ENCODE results near the gene IKZF2. TPM values are rescaled to one million over a fixed set of nuclear protein-coding genes. Genes with fewer than 3 reads are reported as not detected.
A peak's percentile ranks its signal among the peaks of the same experiment; 100 is the strongest.

IKZF2 gene
- total RNA-seq, 1 experiment from 2014 or later, result 5.2 TPM

DNA sequence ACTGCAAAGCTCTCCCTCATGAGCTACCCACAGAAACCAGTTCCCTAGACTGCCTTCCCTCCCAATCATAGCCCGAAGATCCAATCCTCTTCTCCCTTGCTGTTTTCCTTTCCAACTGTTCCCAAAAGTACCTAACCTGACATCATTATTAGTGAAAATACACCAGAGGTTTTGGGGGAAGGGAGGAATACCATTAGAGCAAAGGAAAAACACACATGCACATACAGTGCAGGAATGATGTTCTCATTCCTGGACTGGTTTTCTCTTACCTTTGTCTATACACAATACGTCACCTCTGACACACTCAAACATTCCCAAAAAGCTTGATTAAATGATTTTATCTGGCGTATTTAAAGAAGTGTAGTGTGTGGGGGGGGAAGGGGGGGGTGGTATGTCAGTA, 46.2 kb downstream of the IKZF2 start:
- Histone ChIP-seq H3K27ac (ENCODE audit: low read length) (no peak overlapping the region), H3K36me3 (ENCODE audit: low read depth, low read length) (no peaks in the 10 kb centered on the region), H3F3A (ENCODE audit: low read length, unreplicated experiment) (no peaks in the 10 kb centered on the region), H3K9me2 (replicated peaks; ENCODE audit: low read length) (no peaks in the 10 kb centered on the region), H3K79me2 (ENCODE audit: low read length) (no peaks in the 10 kb centered on the region), H3K9me3 (ENCODE audit: low read length) (no peaks in the 10 kb centered on the region), H2AFZ (ENCODE audit: low read length) (no peak overlapping the region), H3K4me1 (ENCODE audit: insufficient read depth, low read length) (peaks cover 17% of the 10 kb centered on the region), H4K20me1 (ENCODE audit: low read length) (no peaks in the 10 kb centered on the region), H3K4me3 (ENCODE audit: low read length) (no peak overlapping the region), H3K9ac (ENCODE audit: low read length) (no peak overlapping the region), H3K4me2 (ENCODE audit: low read length) (no peak overlapping the region), H3K27me3 (ENCODE audit: low read length) (no peaks in the 10 kb centered on the region)
- intact Hi-C loops (cut with micrococcal nuclease), result no loop called here
- ATAC-seq (no peak), DNase-seq (no peak)
- CTCF ChIA-PET, result no interaction called here
- TF ChIP-seq EZH2phosphoT487 (IDR thresholded peaks at IDR 0.05; ENCODE audit: borderline replicate concordance, low read length), result no peak
- TF ChIP-seq, protein P1, sequence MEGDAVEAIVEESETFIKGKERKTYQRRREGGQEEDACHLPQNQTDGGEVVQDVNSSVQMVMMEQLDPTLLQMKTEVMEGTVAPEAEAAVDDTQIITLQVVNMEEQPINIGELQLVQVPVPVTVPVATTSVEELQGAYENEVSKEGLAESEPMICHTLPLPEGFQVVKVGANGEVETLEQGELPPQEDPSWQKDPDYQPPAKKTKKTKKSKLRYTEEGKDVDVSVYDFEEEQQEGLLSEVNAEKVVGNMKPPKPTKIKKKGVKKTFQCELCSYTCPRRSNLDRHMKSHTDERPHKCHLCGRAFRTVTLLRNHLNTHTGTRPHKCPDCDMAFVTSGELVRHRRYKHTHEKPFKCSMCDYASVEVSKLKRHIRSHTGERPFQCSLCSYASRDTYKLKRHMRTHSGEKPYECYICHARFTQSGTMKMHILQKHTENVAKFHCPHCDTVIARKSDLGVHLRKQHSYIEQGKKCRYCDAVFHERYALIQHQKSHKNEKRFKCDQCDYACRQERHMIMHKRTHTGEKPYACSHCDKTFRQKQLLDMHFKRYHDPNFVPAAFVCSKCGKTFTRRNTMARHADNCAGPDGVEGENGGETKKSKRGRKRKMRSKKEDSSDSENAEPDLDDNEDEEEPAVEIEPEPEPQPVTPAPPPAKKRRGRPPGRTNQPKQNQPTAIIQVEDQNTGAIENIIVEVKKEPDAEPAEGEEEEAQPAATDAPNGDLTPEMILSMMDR (conservative IDR thresholded peaks at IDR 0.05; ENCODE audit: low read depth, low read length), result no peak
- no peak for TF ChIP-seq EZH2 (IDR thresholded peaks at IDR 0.05; ENCODE audit: low read length, unreplicated experiment)
- no TSS peak for BruUV-seq (replicated peaks)
- POLR2A ChIA-PET (ENCODE audit: unreplicated experiment), result no interaction called here

DNA sequence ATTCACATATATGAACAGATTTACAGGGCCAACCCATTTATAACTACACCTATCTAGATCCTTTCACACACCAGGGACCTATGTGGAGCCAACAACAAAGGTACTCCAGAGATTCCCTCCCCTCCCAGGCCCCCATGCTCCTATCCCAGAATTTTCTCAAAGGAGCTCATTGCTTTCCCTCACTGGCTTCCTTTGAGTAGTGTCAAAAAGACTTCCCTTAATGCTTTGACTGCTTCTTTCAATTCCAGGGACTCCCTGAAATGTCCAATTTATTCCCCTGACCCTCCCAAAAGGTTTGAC, 46.6 kb downstream of the IKZF2 start:
- H3K9me2 ChIP-seq (replicated peaks; ENCODE audit: low read length), result no peaks in the 10 kb centered on the region
- intact Hi-C loops (cut with micrococcal nuclease), result no loop called here
- ATAC-seq (no peak), DNase-seq (no peak)
- TF ChIP-seq EZH2phosphoT487 (IDR thresholded peaks at IDR 0.05; ENCODE audit: borderline replicate concordance, low read length) (no peak), EZH2 (IDR thresholded peaks at IDR 0.05; ENCODE audit: low read length, unreplicated experiment) (no peak)
- TF ChIP-seq, protein P1 (conservative IDR thresholded peaks at IDR 0.05; ENCODE audit: low read depth, low read length), result no peak
- H3K79me2 ChIP-seq (ENCODE audit: low read length), result no peaks in the 10 kb centered on the region
- no peaks in the 10 kb centered on the region for H3K36me3 ChIP-seq (ENCODE audit: low read depth, low read length)
- H3K4me3 ChIP-seq (ENCODE audit: low read length), result no peak overlapping the region
- no TSS peak for BruUV-seq (replicated peaks)
- CTCF ChIA-PET, result no interaction called here
- H3K27me3 ChIP-seq (ENCODE audit: low read length), result no peaks in the 10 kb centered on the region
- H3F3A ChIP-seq (ENCODE audit: low read length, unreplicated experiment), result no peaks in the 10 kb centered on the region
- no peaks in the 10 kb centered on the region for H3K9me3 ChIP-seq (ENCODE audit: low read length)
- H3K4me2 ChIP-seq (ENCODE audit: low read length), result no peak overlapping the region
- H3K4me1 ChIP-seq (ENCODE audit: insufficient read depth, low read length), result peaks cover 17% of the 10 kb centered on the region
- POLR2A ChIA-PET (ENCODE audit: unreplicated experiment), result no interaction called here
- H4K20me1 ChIP-seq (ENCODE audit: low read length), result no peaks in the 10 kb centered on the region
- H3K27ac ChIP-seq (ENCODE audit: low read length), result no peak overlapping the region
- no peak overlapping the region for H2AFZ ChIP-seq (ENCODE audit: low read length)
- no peak overlapping the region for H3K9ac ChIP-seq (ENCODE audit: low read length)

DNA sequence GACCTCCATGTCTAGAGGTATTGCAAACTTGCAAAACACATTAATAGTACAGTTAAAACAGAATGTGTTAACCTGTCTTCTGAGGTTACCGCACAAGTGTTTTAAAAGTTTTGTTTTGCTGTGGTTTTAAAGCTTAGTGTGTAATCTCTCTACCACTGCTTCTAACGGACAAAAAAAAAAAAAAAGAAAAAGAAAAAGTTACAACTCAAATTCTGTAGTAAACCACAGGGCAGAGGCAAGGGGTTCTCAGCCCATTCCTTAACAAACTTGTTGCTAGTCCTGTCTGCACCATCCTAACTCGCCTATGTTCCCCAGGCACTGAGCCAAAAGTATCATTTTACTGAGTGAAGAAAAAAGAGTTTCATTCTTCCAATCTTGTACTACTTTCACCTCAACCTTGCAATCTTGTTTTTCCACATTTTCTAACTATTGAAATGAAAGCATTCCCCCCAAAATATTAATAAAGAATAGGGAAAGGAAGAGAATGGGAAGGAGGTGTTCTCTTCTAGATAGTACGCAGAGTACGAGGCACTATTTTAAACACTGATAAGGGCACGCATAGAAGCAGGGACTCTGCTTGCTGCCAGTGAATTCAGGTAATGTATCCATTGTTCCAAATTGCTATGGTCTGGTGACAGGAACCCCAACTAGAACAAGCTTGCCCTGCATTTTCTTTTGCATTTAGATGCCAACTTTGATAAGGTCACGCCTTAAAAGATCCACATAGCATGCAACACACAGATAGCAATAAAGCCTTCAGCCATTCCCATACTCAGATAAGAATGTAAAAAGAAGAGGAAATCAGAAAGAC, 47.1 kb downstream of the IKZF2 start:
- H3K4me1 ChIP-seq (ENCODE audit: insufficient read depth, low read length), result peaks cover 17% of the 10 kb centered on the region
- DNase-seq (peak; percentile 48), ATAC-seq (peak; percentile 21; the same call in 1 of the 2 replicates)
- no peaks in the 10 kb centered on the region for H3F3A ChIP-seq (ENCODE audit: low read length, unreplicated experiment)
- BruUV-seq (replicated peaks), result no TSS peak
- TF ChIP-seq, protein P1 (conservative IDR thresholded peaks at IDR 0.05; ENCODE audit: low read depth, low read length), result no peak
- TF ChIP-seq EZH2 (IDR thresholded peaks at IDR 0.05; ENCODE audit: low read length, unreplicated experiment) (no peak), EZH2phosphoT487 (IDR thresholded peaks at IDR 0.05; ENCODE audit: borderline replicate concordance, low read length) (no peak)
- H3K4me2 ChIP-seq (ENCODE audit: low read length), result 0 out of 2 replicates have a peak overlapping the region, but pooled peaks have one; percentile 7
- no peak overlapping the region for H3K27ac ChIP-seq (ENCODE audit: low read length)
- CTCF ChIA-PET, result no interaction called here
- no peak overlapping the region for H3K9ac ChIP-seq (ENCODE audit: low read length)
- H3K4me3 ChIP-seq (ENCODE audit: low read length), result no peak overlapping the region
- intact Hi-C loops (cut with micrococcal nuclease), result no loop called here
- POLR2A ChIA-PET (ENCODE audit: unreplicated experiment), result no interaction called here
- H3K9me2 ChIP-seq (replicated peaks; ENCODE audit: low read length), result no peaks in the 10 kb centered on the region
- no peaks in the 10 kb centered on the region for H3K27me3 ChIP-seq (ENCODE audit: low read length)
- H3K36me3 ChIP-seq (ENCODE audit: low read depth, low read length), result no peaks in the 10 kb centered on the region
- no peaks in the 10 kb centered on the region for H4K20me1 ChIP-seq (ENCODE audit: low read length)
- H3K9me3 ChIP-seq (ENCODE audit: low read length), result no peaks in the 10 kb centered on the region
- H2AFZ ChIP-seq (ENCODE audit: low read length), result no peak overlapping the region
- no peaks in the 10 kb centered on the region for H3K79me2 ChIP-seq (ENCODE audit: low read length)

Data from PC-3 (cell line).